Mesenchymal stem cell (in vitro differentiated cells and primary cell): Measurements from ENCODE around the gene IYD.

Source experiments
- DNase-seq: peaks from one replicate; pipeline ENCODE4 v3.0.0-alpha.2; 2013
- H2AFZ ChIP-seq: one replicate; pipeline ENCODE4 v1.6.1; 2013; ENCODE audit warnings: low read depth, mild to moderate bottlenecking, control low read depth, inconsistent platforms, low read length, moderate library complexity
- H2AK5ac ChIP-seq: 2 replicates; pipeline ENCODE4 v1.6.1; 2013; ENCODE audit warnings: low read length, moderate library complexity, mild to moderate bottlenecking, inconsistent platforms; ENCODE audit not compliant: severe bottlenecking
- H2BK120ac ChIP-seq: one replicate; pipeline ENCODE4 v1.6.1; 2013; ENCODE audit warnings: low read depth, mild to moderate bottlenecking, inconsistent platforms, low read length, moderate library complexity
- H2BK12ac ChIP-seq, 2 experiments: one replicate each; pipeline ENCODE4 v1.6.1; 2013; ENCODE audit warnings: inconsistent platforms in 2 of 2, low read length in 2 of 2, mild to moderate bottlenecking in 2 of 2, moderate library complexity in 2 of 2, control low read depth in 1 of 2
- H2BK15ac ChIP-seq: one replicate; pipeline ENCODE4 v1.6.1; 2013; ENCODE audit warnings: mild to moderate bottlenecking, low read depth, inconsistent platforms; ENCODE audit not compliant: poor library complexity, severe bottlenecking
- H2BK5ac ChIP-seq: 2 replicates; pipeline ENCODE4 v1.6.1; 2013; ENCODE audit warnings: low read depth, mild to moderate bottlenecking, low read length, control low read depth, inconsistent platforms; ENCODE audit not compliant: poor library complexity, severe bottlenecking
- H3K14ac ChIP-seq, 2 experiments: one replicate each; pipeline ENCODE4 v1.6.1; 2013; ENCODE audit warnings: inconsistent platforms in 2 of 2, low read length in 2 of 2, control low read depth in 1 of 2, mild to moderate bottlenecking in 1 of 2, moderate library complexity in 1 of 2
- H3K18ac ChIP-seq, 2 experiments: one replicate each; pipeline ENCODE4 v1.6.1; 2013; ENCODE audit warnings: inconsistent platforms in 2 of 2, low read length in 2 of 2, control low read depth in 1 of 2, low read depth in 1 of 2, mild to moderate bottlenecking in 1 of 2
- H3K23ac ChIP-seq, 2 experiments: one replicate each; pipeline ENCODE4 v1.6.1; 2013; ENCODE audit warnings: inconsistent platforms in 2 of 2, low read length in 2 of 2, mild to moderate bottlenecking in 2 of 2, moderate library complexity in 2 of 2, control low read depth in 1 of 2
- H3K27ac ChIP-seq: 2 replicates; pipeline ENCODE4 v1.5.1; 2013; ENCODE audit warnings: mild to moderate bottlenecking, moderate library complexity, low read length, control low read depth, inconsistent platforms; ENCODE audit not compliant: poor library complexity, severe bottlenecking
- H3K27me3 ChIP-seq, 2 experiments: 2 replicates each; pipeline versions ENCODE4 v1.6.1 to v1.7.0; 2013; ENCODE audit warnings: low read length in 2 of 2, mild to moderate bottlenecking in 2 of 2, moderate library complexity in 2 of 2, control low read depth in 1 of 2, inconsistent platforms in 1 of 2; ENCODE audit not compliant: control insufficient read depth in 1 of 2, insufficient read depth in 1 of 2
- H3K36me3 ChIP-seq, 2 experiments: 2 replicates each; pipeline versions ENCODE4 v1.6.1 to v1.7.0; 2013; ENCODE audit warnings: low read length in 2 of 2, control low read depth in 1 of 2, inconsistent platforms in 1 of 2, low read depth in 1 of 2, mild to moderate bottlenecking in 1 of 2; ENCODE audit not compliant: insufficient read depth in 2 of 2, control insufficient read depth in 1 of 2
- H3K4ac ChIP-seq, 2 experiments: one replicate each; pipeline ENCODE4 v1.6.1; 2013; ENCODE audit warnings: inconsistent platforms in 2 of 2, low read length in 2 of 2, mild to moderate bottlenecking in 2 of 2, moderate library complexity in 2 of 2, control low read depth in 1 of 2, low read depth in 1 of 2
- H3K4me1 ChIP-seq: 2 replicates; pipeline ENCODE4 v1.6.1; 2013; ENCODE audit warnings: low read depth, low read length, control low read depth; ENCODE audit not compliant: control insufficient read depth, insufficient read depth
- H3K4me2 ChIP-seq: 2 replicates; pipeline ENCODE4 v1.6.1; 2013; ENCODE audit warnings: low read length, mild to moderate bottlenecking, inconsistent platforms; ENCODE audit not compliant: poor library complexity, severe bottlenecking
- H3K4me3 ChIP-seq, 2 experiments: 2 replicates each; pipeline versions ENCODE4 v1.5.1 to v1.7.0; 2013; ENCODE audit warnings: low read length in 2 of 2, mild to moderate bottlenecking in 2 of 2, control low read depth in 1 of 2, low read depth in 1 of 2; ENCODE audit not compliant: insufficient read depth in 1 of 2
- H3K79me1 ChIP-seq: replicated peaks from 2 replicates; pipeline ENCODE4 v1.6.1; 2013; ENCODE audit warnings: mild to moderate bottlenecking, control low read depth, low read length, inconsistent platforms; ENCODE audit not compliant: poor library complexity, severe bottlenecking
- H3K9ac ChIP-seq: 2 replicates; pipeline ENCODE4 v1.7.0; 2013; ENCODE audit warnings: mild to moderate bottlenecking, low read length, moderate library complexity
- H3K9me3 ChIP-seq: 2 replicates; pipeline ENCODE4 v1.7.0; 2013; ENCODE audit warnings: mild to moderate bottlenecking, low read length; ENCODE audit not compliant: control insufficient read depth
- H4K8ac ChIP-seq: one replicate; pipeline ENCODE4 v1.6.1; 2013; ENCODE audit warnings: inconsistent platforms, mild to moderate bottlenecking, low read length, moderate library complexity
- H4K91ac ChIP-seq: one replicate; pipeline ENCODE4 v1.6.1; 2013; ENCODE audit warnings: mild to moderate bottlenecking, low read length, inconsistent platforms
- WGBS: methylation state at CpG from one replicate; pipeline ENCODE4 v1.1.7; 2013; ENCODE audit warnings: mixed read lengths; 5-methylcytosine and 5-hydroxymethylcytosine counted together

Gene IYD

DNA sequence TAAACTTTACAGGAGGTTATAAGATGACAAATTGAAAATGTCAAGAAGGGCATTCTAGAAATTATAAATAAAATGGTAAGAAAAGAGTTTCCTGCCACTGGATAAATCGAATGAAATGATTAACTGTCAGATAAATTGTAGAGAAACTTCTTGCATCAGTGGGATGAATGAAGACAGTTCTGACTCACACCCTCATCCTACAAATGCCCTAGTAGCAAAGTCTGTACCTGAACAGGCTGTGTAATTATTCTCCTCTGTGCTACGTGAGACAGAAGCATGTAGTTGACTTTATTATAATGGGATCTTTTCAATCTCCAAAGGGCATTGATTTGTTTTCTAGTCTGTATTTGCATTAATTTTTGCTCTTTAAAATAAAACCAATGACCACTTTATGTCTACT is 47.3 kb downstream of the IYD start:
- no peak overlapping the region for H2BK5ac ChIP-seq
- H3K4ac ChIP-seq: no peak overlapping the region
- no peak overlapping the region for H2BK12ac ChIP-seq
- H3K4me2 ChIP-seq: no peak overlapping the region
- no peaks in the 10 kb centered on the region for H3K9me3 ChIP-seq
- H3K27ac ChIP-seq: no peak overlapping the region
- no peak overlapping the region for H2AFZ ChIP-seq
- DNase-seq: no peak
- H3K79me1 ChIP-seq: no peaks in the 10 kb centered on the region
- no peak overlapping the region for H2BK120ac ChIP-seq
- H3K4me3 ChIP-seq: no peak overlapping the region
- peaks cover 13 to 16% of the 10 kb centered on the region in 2 experiments for H3K27me3 ChIP-seq
- H3K4me1 ChIP-seq: peaks cover 2% of the 10 kb centered on the region
- H4K91ac ChIP-seq: no peak overlapping the region
- H2AK5ac ChIP-seq: no peak overlapping the region
- no peaks in the 10 kb centered on the region for H3K36me3 ChIP-seq
- no peak overlapping the region for H2BK15ac ChIP-seq
- H3K18ac ChIP-seq: no peak overlapping the region
- no peak overlapping the region for H3K14ac ChIP-seq
- H3K9ac ChIP-seq: no peak overlapping the region
- no peak overlapping the region for H4K8ac ChIP-seq
- no peak overlapping the region for H3K23ac ChIP-seq
- no CpG with 5 or more reads among the region's 2 CpGs for WGBS

DNA sequence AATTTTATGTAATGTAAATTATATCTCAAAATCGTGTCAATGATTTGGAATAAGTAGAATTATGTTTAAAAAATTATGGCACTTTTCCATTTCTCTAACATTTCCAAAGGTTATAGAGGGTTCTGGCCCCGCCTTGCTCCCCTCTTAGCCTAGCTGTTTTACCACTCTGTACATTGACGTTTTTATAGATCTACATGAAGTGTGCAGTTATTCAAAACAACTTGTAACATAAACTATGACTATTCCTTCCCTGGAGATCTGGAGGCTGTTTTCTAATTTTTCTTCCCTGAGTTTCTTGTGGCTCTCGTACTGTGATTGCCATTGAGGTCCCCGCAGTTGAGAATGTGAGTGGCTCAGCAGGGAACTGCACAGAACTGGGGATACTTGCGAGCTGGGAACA is 48.4 kb downstream of the IYD start:
- H3K4me2 ChIP-seq: no peak overlapping the region
- H3K9ac ChIP-seq: no peak overlapping the region
- no peak overlapping the region for H3K14ac ChIP-seq
- H2AFZ ChIP-seq: no peak overlapping the region
- no peaks in the 10 kb centered on the region for H3K79me1 ChIP-seq
- peaks cover 2% of the 10 kb centered on the region for H3K4me1 ChIP-seq
- DNase-seq: no peak
- no peaks in the 10 kb centered on the region for H3K36me3 ChIP-seq
- no peaks in the 10 kb centered on the region for H3K9me3 ChIP-seq
- H4K91ac ChIP-seq: no peak overlapping the region
- 66% methylated on average over 3 of the region's 6 CpGs for WGBS
- H3K23ac ChIP-seq: no peak overlapping the region
- H3K4ac ChIP-seq: no peak overlapping the region
- no peak overlapping the region for H3K4me3 ChIP-seq
- peak overlapping the region; percentile 20 for H2AK5ac ChIP-seq
- H3K27ac ChIP-seq: no peak overlapping the region
- no peak overlapping the region for H4K8ac ChIP-seq
- no peak overlapping the region for H3K18ac ChIP-seq
- no peak overlapping the region for H2BK12ac ChIP-seq
- H2BK5ac ChIP-seq: no peak overlapping the region
- H2BK120ac ChIP-seq: no peak overlapping the region
- H3K27me3 ChIP-seq: peaks cover 15 to 16% of the 10 kb centered on the region in 2 experiments
- no peak overlapping the region for H2BK15ac ChIP-seq

GRCh38 chr6:150417899-150418826 is 49.4 kb downstream of the IYD start:
- WGBS: 16% methylated on average over 9 of the region's 12 CpGs

DNA sequence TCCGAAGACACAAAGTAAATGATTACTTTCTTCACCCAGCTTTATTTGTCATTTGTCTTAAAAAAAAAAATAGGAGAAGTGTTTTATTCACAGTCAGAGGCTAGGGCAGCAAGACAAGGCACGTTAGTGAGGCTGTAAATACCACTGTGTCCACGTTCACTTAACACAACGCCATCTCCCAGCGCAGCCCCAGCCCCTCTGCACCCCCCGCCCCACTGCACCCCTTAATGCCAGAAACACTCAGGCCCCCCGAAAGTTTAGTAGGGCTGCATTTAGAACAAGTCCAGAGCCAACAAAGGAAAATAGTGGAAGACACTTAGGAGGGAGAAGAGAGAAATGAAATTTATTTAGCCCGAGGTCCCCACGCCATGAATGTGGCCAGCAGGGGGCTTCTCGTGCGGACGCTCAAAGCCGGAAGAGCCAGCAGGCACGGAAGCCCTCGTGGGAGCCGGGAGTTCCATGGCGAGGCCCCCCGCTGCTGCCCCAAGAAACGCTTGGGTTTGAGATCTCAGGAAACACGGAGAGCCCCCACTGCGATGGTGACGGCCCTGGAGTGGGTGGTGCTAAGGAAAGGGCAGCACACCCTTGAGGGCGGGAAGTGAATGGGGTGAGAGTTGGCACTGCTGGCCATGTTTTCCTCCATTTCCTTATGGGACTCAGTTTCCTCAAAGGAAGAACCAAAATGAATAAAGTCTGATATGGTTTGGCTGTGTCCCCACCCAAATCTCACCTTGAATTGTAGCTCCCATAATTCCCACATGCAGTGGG is 50.2 kb downstream of the IYD start:
- Histone ChIP-seq H3K23ac (no peak overlapping the region), H2BK15ac (no peak overlapping the region), H3K79me1 (no peaks in the 10 kb centered on the region), H2BK120ac (no peak overlapping the region), H3K4ac (peak overlapping the region in 1 of 2 experiments; percentile 41), H3K9me3 (no peaks in the 10 kb centered on the region), H3K4me3 (peak overlapping the region; percentile 26 to 70), H3K27ac (peak overlapping the region; percentile 67), H4K8ac (peak overlapping the region; percentile 88), H3K4me1 (peaks cover 2% of the 10 kb centered on the region), H3K9ac (peak overlapping the region; percentile 86), H3K36me3 (no peaks in the 10 kb centered on the region), H3K4me2 (peak overlapping the region; percentile 80), H3K27me3 (peaks cover 13 to 15% of the 10 kb centered on the region in 2 experiments), H2BK5ac (no peak overlapping the region), H4K91ac (no peak overlapping the region), H2AK5ac (no peak overlapping the region), H2AFZ (peak overlapping the region; percentile 98), H3K14ac (peak overlapping the region in 1 of 2 experiments; percentile 95), H2BK12ac (peak overlapping the region in 1 of 2 experiments; percentile 84), H3K18ac (peak overlapping the region; percentile 76 to 95)
- peak; percentile 58 for DNase-seq
- WGBS: 14% methylated on average over 18 of the region's 23 CpGs

More at GRCh38 chr6:150417899-150418826, 49.4 kb downstream of the IYD start:
- no peak overlapping the region for H2BK5ac ChIP-seq
- peak overlapping the region; percentile 55 for H3K27ac ChIP-seq
- no peak overlapping the region for H3K14ac ChIP-seq
- no peak overlapping the region for H4K8ac ChIP-seq
- no peak overlapping the region for H2BK12ac ChIP-seq
- peak overlapping the region; percentile 86 for H3K9ac ChIP-seq
- H2BK120ac ChIP-seq: no peak overlapping the region
- peaks cover 2% of the 10 kb centered on the region for H3K4me1 ChIP-seq
- no peak overlapping the region for H3K4ac ChIP-seq
- H3K9me3 ChIP-seq: no peaks in the 10 kb centered on the region
- no peak overlapping the region for H3K18ac ChIP-seq
- H3K36me3 ChIP-seq: no peaks in the 10 kb centered on the region
- peak overlapping the region in 1 of 2 experiments; percentile 70 for H3K4me3 ChIP-seq
- H4K91ac ChIP-seq: no peak overlapping the region
- peak; percentile 81 for DNase-seq
- peaks cover 15 to 16% of the 10 kb centered on the region in 2 experiments for H3K27me3 ChIP-seq
- H2AFZ ChIP-seq: no peak overlapping the region
- H3K79me1 ChIP-seq: no peaks in the 10 kb centered on the region
- no peak overlapping the region for H3K23ac ChIP-seq
- H3K4me2 ChIP-seq: peak overlapping the region; percentile 80
- H2AK5ac ChIP-seq: no peak overlapping the region
- no peak overlapping the region for H2BK15ac ChIP-seq
